Measurements from ENCODE around the gene RAD23B. TPM values are rescaled to one million over a fixed set of nuclear protein-coding genes. Genes with fewer than 3 reads are reported as not detected.

The RAD23B gene
- total and polyA plus RNA-seq, 2 of the 13 experiments (the other 11 are each of a cell fraction or from before 2014, with no cell fraction given) = 133 to 156 TPM

DNA sequence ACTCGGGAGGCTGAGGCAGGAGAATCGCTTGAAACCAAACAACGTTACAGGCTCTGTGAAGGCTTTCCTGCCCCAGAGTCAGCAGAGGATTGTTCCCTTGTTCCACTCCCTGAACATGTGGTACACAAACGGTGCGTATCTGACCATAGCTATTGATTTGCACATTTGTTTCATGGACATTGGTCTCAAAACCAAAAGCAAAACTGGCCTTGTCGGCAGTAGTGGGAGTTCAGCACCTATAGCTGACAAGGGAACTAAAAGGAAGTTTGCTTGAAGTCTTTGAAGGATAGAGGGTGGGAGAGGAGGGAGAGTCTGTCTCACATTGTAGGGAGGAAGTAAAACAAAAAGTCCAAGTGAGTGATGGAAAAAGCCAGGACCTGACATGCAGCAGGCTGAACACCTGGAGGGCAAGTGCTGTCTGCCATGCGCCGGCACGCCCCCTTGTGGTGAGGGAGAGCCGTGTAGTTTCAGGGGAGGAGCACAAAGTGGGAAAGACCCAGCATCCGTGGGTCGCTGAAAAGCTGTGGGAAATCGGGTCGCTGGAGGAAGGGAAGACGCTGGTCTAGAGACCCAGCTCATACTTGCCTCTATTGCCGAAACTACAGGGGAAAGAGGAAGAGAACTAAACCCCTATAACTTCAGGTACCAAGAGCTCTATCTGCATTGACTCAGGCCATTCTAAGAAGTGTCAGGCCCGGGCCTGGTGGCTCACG lies 58.0 kb downstream of the RAD23B start (continued):
- no peak for TF ChIP-seq ZBTB7B (CRISPR knock-in tag; IDR thresholded peaks at IDR 0.05)
- no peak for TF ChIP-seq ATM (IDR thresholded peaks at IDR 0.05; ENCODE audit: borderline replicate concordance)
- TF ChIP-seq GPN1 (CRISPR knock-in tag; IDR thresholded peaks at IDR 0.05; ENCODE audit: borderline replicate concordance) = no peak
- TF ChIP-seq ZZZ3 (CRISPR knock-in tag; IDR thresholded peaks at IDR 0.05; ENCODE audit: borderline replicate concordance) = no peak
- no peak for TF ChIP-seq ZNF577 (CRISPR knock-in tag; IDR thresholded peaks at IDR 0.05; ENCODE audit: borderline replicate concordance, low read depth)
- no peak for TF ChIP-seq ZNF616 (CRISPR knock-in tag; IDR thresholded peaks at IDR 0.05; ENCODE audit: low read depth)
- no peak for TF ChIP-seq SIX4 (CRISPR knock-in tag; IDR thresholded peaks at IDR 0.05)
- TF ChIP-seq, protein P1, sequence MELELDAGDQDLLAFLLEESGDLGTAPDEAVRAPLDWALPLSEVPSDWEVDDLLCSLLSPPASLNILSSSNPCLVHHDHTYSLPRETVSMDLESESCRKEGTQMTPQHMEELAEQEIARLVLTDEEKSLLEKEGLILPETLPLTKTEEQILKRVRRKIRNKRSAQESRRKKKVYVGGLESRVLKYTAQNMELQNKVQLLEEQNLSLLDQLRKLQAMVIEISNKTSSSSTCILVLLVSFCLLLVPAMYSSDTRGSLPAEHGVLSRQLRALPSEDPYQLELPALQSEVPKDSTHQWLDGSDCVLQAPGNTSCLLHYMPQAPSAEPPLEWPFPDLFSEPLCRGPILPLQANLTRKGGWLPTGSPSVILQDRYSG (CRISPR knock-in tag; IDR thresholded peaks at IDR 0.05) = no peak
- TF ChIP-seq NCOR1 (IDR thresholded peaks at IDR 0.05; ENCODE audit: borderline replicate concordance, low read length) = no peak
- TF ChIP-seq, protein P2, sequence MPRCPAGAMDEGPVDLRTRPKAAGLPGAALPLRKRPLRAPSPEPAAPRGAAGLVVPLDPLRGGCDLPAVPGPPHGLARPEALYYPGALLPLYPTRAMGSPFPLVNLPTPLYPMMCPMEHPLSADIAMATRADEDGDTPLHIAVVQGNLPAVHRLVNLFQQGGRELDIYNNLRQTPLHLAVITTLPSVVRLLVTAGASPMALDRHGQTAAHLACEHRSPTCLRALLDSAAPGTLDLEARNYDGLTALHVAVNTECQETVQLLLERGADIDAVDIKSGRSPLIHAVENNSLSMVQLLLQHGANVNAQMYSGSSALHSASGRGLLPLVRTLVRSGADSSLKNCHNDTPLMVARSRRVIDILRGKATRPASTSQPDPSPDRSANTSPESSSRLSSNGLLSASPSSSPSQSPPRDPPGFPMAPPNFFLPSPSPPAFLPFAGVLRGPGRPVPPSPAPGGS (CRISPR knock-in tag; IDR thresholded peaks at IDR 0.05) = peak; percentile 64; the same call in 1 of the 2 replicates
- no peak for TF ChIP-seq ZNF30 (CRISPR knock-in tag; IDR thresholded peaks at IDR 0.05)
- TF ChIP-seq HNF4G (IDR thresholded peaks at IDR 0.05; ENCODE audit: borderline replicate concordance, low read depth, low read length) = no peak
- TF ChIP-seq HNF4G (CRISPR knock-in tag; IDR thresholded peaks at IDR 0.05; ENCODE audit: borderline replicate concordance, low read depth) = no peak
- TF ChIP-seq ZNF605 (CRISPR knock-in tag; IDR thresholded peaks at IDR 0.05) = peak; percentile 48; the same call in 1 of the 2 replicates
- TF ChIP-seq ZSCAN29 (CRISPR knock-in tag; conservative IDR thresholded peaks at IDR 0.05) = no peak
- no peak for TF ChIP-seq ZNF124 (CRISPR knock-in tag; IDR thresholded peaks at IDR 0.05)
- TF ChIP-seq POLR2G (IDR thresholded peaks at IDR 0.05; ENCODE audit: low read depth, low read length) = peak; percentile 62
- no peak for TF ChIP-seq HMG20B (CRISPR knock-in tag; conservative IDR thresholded peaks at IDR 0.05)
- TF ChIP-seq ZSCAN12 (CRISPR knock-in tag; IDR thresholded peaks at IDR 0.05) = no peak
- TF ChIP-seq ZFP41 (CRISPR knock-in tag; IDR thresholded peaks at IDR 0.05; ENCODE audit: borderline replicate concordance) = no peak
- TF ChIP-seq NR1H2 (CRISPR knock-in tag; IDR thresholded peaks at IDR 0.05; ENCODE audit: borderline replicate concordance, low read depth) = no peak
- TF ChIP-seq AGO1 (IDR thresholded peaks at IDR 0.05; ENCODE audit: low read depth, low read length, poor library complexity, severe bottlenecking) = no peak
- TF ChIP-seq, protein P3, sequence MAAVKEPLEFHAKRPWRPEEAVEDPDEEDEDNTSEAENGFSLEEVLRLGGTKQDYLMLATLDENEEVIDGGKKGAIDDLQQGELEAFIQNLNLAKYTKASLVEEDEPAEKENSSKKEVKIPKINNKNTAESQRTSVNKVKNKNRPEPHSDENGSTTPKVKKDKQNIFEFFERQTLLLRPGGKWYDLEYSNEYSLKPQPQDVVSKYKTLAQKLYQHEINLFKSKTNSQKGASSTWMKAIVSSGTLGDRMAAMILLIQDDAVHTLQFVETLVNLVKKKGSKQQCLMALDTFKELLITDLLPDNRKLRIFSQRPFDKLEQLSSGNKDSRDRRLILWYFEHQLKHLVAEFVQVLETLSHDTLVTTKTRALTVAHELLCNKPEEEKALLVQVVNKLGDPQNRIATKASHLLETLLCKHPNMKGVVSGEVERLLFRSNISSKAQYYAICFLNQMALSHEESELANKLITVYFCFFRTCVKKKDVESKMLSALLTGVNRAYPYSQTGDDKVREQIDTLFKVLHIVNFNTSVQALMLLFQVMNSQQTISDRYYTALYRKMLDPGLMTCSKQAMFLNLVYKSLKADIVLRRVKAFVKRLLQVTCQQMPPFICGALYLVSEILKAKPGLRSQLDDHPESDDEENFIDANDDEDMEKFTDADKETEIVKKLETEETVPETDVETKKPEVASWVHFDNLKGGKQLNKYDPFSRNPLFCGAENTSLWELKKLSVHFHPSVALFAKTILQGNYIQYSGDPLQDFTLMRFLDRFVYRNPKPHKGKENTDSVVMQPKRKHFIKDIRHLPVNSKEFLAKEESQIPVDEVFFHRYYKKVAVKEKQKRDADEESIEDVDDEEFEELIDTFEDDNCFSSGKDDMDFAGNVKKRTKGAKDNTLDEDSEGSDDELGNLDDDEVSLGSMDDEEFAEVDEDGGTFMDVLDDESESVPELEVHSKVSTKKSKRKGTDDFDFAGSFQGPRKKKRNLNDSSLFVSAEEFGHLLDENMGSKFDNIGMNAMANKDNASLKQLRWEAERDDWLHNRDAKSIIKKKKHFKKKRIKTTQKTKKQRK (IDR thresholded peaks at IDR 0.05; ENCODE audit: low read length) = no peak
- no peak for TF ChIP-seq ZNF709 (CRISPR knock-in tag; IDR thresholded peaks at IDR 0.05)
- TF ChIP-seq, protein P4, sequence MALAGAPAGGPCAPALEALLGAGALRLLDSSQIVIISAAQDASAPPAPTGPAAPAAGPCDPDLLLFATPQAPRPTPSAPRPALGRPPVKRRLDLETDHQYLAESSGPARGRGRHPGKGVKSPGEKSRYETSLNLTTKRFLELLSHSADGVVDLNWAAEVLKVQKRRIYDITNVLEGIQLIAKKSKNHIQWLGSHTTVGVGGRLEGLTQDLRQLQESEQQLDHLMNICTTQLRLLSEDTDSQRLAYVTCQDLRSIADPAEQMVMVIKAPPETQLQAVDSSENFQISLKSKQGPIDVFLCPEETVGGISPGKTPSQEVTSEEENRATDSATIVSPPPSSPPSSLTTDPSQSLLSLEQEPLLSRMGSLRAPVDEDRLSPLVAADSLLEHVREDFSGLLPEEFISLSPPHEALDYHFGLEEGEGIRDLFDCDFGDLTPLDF (CRISPR knock-in tag; IDR thresholded peaks at IDR 0.05) = no peak

Measured in HepG2 (cell line).